ENCODE measurements around the gene ADGRV1. TPM values are rescaled to one million over a fixed set of nuclear protein-coding genes. Genes with fewer than 3 reads are reported as not detected.

ADGRV1 gene
- total RNA-seq, 1 experiment from 2014 or later = 64.8 TPM

- Histone ChIP-seq H3K9me3 (ENCODE audit: control insufficient read depth, low read depth, low read length) (no peaks in the 10 kb centered on the region), H4K91ac (ENCODE audit: insufficient read length, low read depth, low read length) (no peak overlapping the region), H3K79me1 (ENCODE audit: insufficient read depth, low read depth, low read length, poor library complexity, severe bottlenecking) (no peaks in the 10 kb centered on the region), H3K9ac (ENCODE audit: extremely low read depth, insufficient read length, low read length) (no peak overlapping the region), H2BK120ac (ENCODE audit: low read depth, low read length, poor library complexity, severe bottlenecking) (no peak overlapping the region), H3K23me2 (ENCODE audit: insufficient read length, low read depth, low read length, poor library complexity, severe bottlenecking) (no peaks in the 10 kb centered on the region), H2BK12ac (ENCODE audit: insufficient read length, low read depth, low read length) (no peak overlapping the region), H3T11ph (ENCODE audit: low read length) (no peak overlapping the region), H3K79me2 (ENCODE audit: insufficient read depth, low read length) (no peaks in the 10 kb centered on the region), H2BK20ac (ENCODE audit: low read depth, low read length, poor library complexity, severe bottlenecking) (no peak overlapping the region), H3K23ac (ENCODE audit: insufficient read length, low read depth, low read length) (no peak overlapping the region), H3K4ac (ENCODE audit: low read depth, low read length) (no peak overlapping the region), H4K8ac (replicated peaks; ENCODE audit: insufficient read length, low read depth, low read length) (no peak overlapping the region), H3K14ac (ENCODE audit: insufficient read depth, low read length) (no peak overlapping the region), H2AFZ (ENCODE audit: low read length) (peak overlapping the region; percentile 59), H3K56ac (ENCODE audit: insufficient read length, low read depth, low read length) (no peak overlapping the region), H2AK5ac (ENCODE audit: insufficient read length, low read length) (no peak overlapping the region), H3K4me1 (ENCODE audit: insufficient read depth, low read length) (no peaks in the 10 kb centered on the region), H3K27me3 (ENCODE audit: insufficient read depth, low read length) (no peaks in the 10 kb centered on the region), H4K20me1 (ENCODE audit: control insufficient read depth, insufficient read depth, insufficient read length) (no peaks in the 10 kb centered on the region), H2BK15ac (ENCODE audit: low read depth, low read length) (no peak overlapping the region), H4K5ac (ENCODE audit: insufficient read length, low read depth, low read length) (no peak overlapping the region), H2BK5ac (ENCODE audit: insufficient read length, low read length) (no peak overlapping the region), H3K18ac (ENCODE audit: insufficient read length, low read depth, low read length) (no peak overlapping the region), H3K4me2 (ENCODE audit: insufficient read depth, insufficient read length, low read length) (no peak overlapping the region), H3K27ac (ENCODE audit: insufficient read length, low read depth, low read length) (no peak overlapping the region)
- Mint-ChIP-seq H3K27me3 (ENCODE audit: low read depth) (no peaks in the 10 kb centered on the region), H3K36me3 (ENCODE audit: insufficient read depth in 1 of 3, low read depth in 3 of 3) (no peaks in the 10 kb centered on the region), H3K9me3 (peaks cover 0 to under 1% of the 10 kb centered on the region in 2 experiments; a peak in 1 of 5 replicates), H3K27ac (no peak overlapping the region), H3K4me3 (no peak overlapping the region), H3K4me1 (peaks cover 21 to 22% of the 10 kb centered on the region in 2 experiments)
- WGBS (ENCODE audit: extremely low coverage, insufficient read length, low lambda C conversion rate) = no CpG with 5 or more reads among the region's 4 CpGs
- DNase-seq = no peak
- TF ChIP-seq CTCF (conservative IDR thresholded peaks at IDR 0.05) = peak; percentile 33; the same call in 2 of the 3 replicates
Measured at GRCh38 chr5:91182763-91183162, 624.2 kb downstream of the ADGRV1 start.

Measured in H9 (cell line).